Neutrophil (primary cell): ENCODE measurements around the gene PTPRZ1.

Experiments used
- H3K27ac ChIP-seq: fragments of 200-600 bp; sonication (generic); 2 replicates; pipeline ENCODE4 v1.5.1; 2016; ENCODE audit warnings: mild to moderate bottlenecking, moderate library complexity
- H3K27me3 ChIP-seq: fragments of 200-600 bp; sonication (generic); 2 replicates; pipeline ENCODE4 v1.6.0; 2016; ENCODE audit warnings: mild to moderate bottlenecking
- H3K36me3 ChIP-seq: fragments of 200-600 bp; sonication (generic); 2 replicates; pipeline ENCODE4 v1.5.1; 2017
- H3K4me1 ChIP-seq, 2 experiments: fragments of 200-600 bp in 1 of 2; sonication (generic) in 1 of 2; 1 replicate in 1 of 2; 2 replicates in 1 of 2; pipeline versions ENCODE4 v1.5.1 to v1.6.1; 2013 to 2016; ENCODE audit warnings: low read depth in 1 of 2, low read length in 1 of 2, mild to moderate bottlenecking in 1 of 2, moderate library complexity in 1 of 2; ENCODE audit not compliant: control insufficient read depth in 1 of 2, insufficient read depth in 1 of 2
- H3K4me3 ChIP-seq, 2 experiments: fragments of 200-600 bp in 1 of 2; sonication (generic) in 1 of 2; 1 replicate in 1 of 2; 2 replicates in 1 of 2; pipeline ENCODE4 v1.5.1; 2013 to 2016; ENCODE audit warnings: low read depth in 1 of 2, low read length in 1 of 2, mild to moderate bottlenecking in 1 of 2, moderate library complexity in 1 of 2
- H3K9me3 ChIP-seq: fragments of 200-600 bp; sonication (generic); 2 replicates; pipeline ENCODE4 v1.5.1; 2016
- CTCF ChIP-seq: fragments of 200-600 bp; sonication (generic); IDR thresholded peaks from 2 replicates; pipeline ENCODE4 v1.5.1; 2016; ENCODE audit warnings: antibody characterized with exemption

The PTPRZ1 gene

GRCh38 chr7:122067077-122067476 is 194.1 kb downstream of the PTPRZ1 start:
- H3K36me3 ChIP-seq, result no peaks in the 10 kb centered on the region
- H3K9me3 ChIP-seq, result no peaks in the 10 kb centered on the region
- TF ChIP-seq CTCF, result no peak
- no peak overlapping the region for H3K4me3 ChIP-seq
- H3K4me1 ChIP-seq, result no peaks in the 10 kb centered on the region
- no peak overlapping the region for H3K27ac ChIP-seq
- H3K27me3 ChIP-seq, result no peaks in the 10 kb centered on the region

- no peak for TF ChIP-seq CTCF
- no peak overlapping the region for H3K4me3 ChIP-seq
- H3K27ac ChIP-seq, result no peak overlapping the region
- H3K9me3 ChIP-seq, result no peaks in the 10 kb centered on the region
- H3K4me1 ChIP-seq, result no peaks in the 10 kb centered on the region
- no peaks in the 10 kb centered on the region for H3K27me3 ChIP-seq
- no peaks in the 10 kb centered on the region for H3K36me3 ChIP-seq
These were observed 195.1 kb downstream of the PTPRZ1 start for GRCh38 chr7:122068046-122068445.

- Histone ChIP-seq H3K27me3 (no peaks in the 10 kb centered on the region), H3K9me3 (no peaks in the 10 kb centered on the region)
These were observed 196.0 kb downstream of the PTPRZ1 start for GRCh38 chr7:122068999-122069398.

GRCh38 chr7:122070062-122070461 is 197.1 kb downstream of the PTPRZ1 start:
- Histone ChIP-seq H3K4me3 (no peak overlapping the region), H3K9me3 (no peaks in the 10 kb centered on the region), H3K27ac (no peak overlapping the region), H3K4me1 (no peaks in the 10 kb centered on the region), H3K27me3 (no peaks in the 10 kb centered on the region), H3K36me3 (no peaks in the 10 kb centered on the region)
- no peak for TF ChIP-seq CTCF

More at GRCh38 chr7:122068999-122069398, 196.0 kb downstream of the PTPRZ1 start:
- H3K27ac ChIP-seq, result no peak overlapping the region
- no peaks in the 10 kb centered on the region for H3K36me3 ChIP-seq
- no peak for TF ChIP-seq CTCF
- no peak overlapping the region for H3K4me3 ChIP-seq
- H3K4me1 ChIP-seq, result no peaks in the 10 kb centered on the region

- Histone ChIP-seq H3K4me1 (no peaks in the 10 kb centered on the region), H3K27ac (no peak overlapping the region), H3K9me3 (no peaks in the 10 kb centered on the region), H3K27me3 (no peaks in the 10 kb centered on the region), H3K4me3 (no peak overlapping the region), H3K36me3 (no peaks in the 10 kb centered on the region)
- TF ChIP-seq CTCF, result no peak
These were observed 197.9 kb downstream of the PTPRZ1 start for GRCh38 chr7:122070834-122071233.

- Histone ChIP-seq H3K4me3 (no peak overlapping the region), H3K27ac (no peak overlapping the region), H3K9me3 (no peaks in the 10 kb centered on the region), H3K27me3 (no peaks in the 10 kb centered on the region), H3K36me3 (no peaks in the 10 kb centered on the region), H3K4me1 (no peaks in the 10 kb centered on the region)
- TF ChIP-seq CTCF, result no peak
These were observed 199.3 kb downstream of the PTPRZ1 start for GRCh38 chr7:122072272-122072671.
